Ishikawa (cell line): Measurements from ENCODE around the gene BARD1.

Experiments used
- CEBPB ChIP-seq: IDR thresholded peaks from 2 replicates; pipeline ENCODE4 v1.6.1; 2012
- CREB1 ChIP-seq: IDR thresholded peaks from 2 replicates; pipeline ENCODE4 v1.6.1; 2012; ENCODE audit warnings: low read depth
- EGR1 ChIP-seq: IDR thresholded peaks from 2 replicates; pipeline ENCODE4 v1.6.1; 2012
- EP300 ChIP-seq: IDR thresholded peaks from 2 replicates; pipeline ENCODE4 v1.6.1; 2012; ENCODE audit warnings: borderline replicate concordance
- FOXM1 ChIP-seq: IDR thresholded peaks from 2 replicates; pipeline ENCODE4 v1.6.1; 2012; ENCODE audit warnings: low read depth, borderline replicate concordance
- NFIC ChIP-seq: IDR thresholded peaks from 2 replicates; pipeline ENCODE4 v1.6.1; 2012
- RAD21 ChIP-seq: IDR thresholded peaks from 2 replicates; pipeline ENCODE4 v1.6.1; 2012; ENCODE audit warnings: low read depth
- TAF1 ChIP-seq: IDR thresholded peaks from 2 replicates; pipeline ENCODE4 v1.6.1; 2012; ENCODE audit warnings: low read depth, mild to moderate bottlenecking
- TCF12 ChIP-seq: IDR thresholded peaks from 2 replicates; pipeline ENCODE4 v1.6.1; 2012; ENCODE audit warnings: low read depth
- TEAD4 ChIP-seq: IDR thresholded peaks from 2 replicates; pipeline ENCODE4 v1.6.1; 2012
- YY1 ChIP-seq: IDR thresholded peaks from 2 replicates; pipeline ENCODE4 v1.6.1; 2012; ENCODE audit warnings: low read depth
- ZBTB7A ChIP-seq: IDR thresholded peaks from 2 replicates; pipeline ENCODE4 v1.6.1; 2012; ENCODE audit warnings: low read depth
- TF ChIP-seq, protein P1 (sequence below): IDR thresholded peaks from 2 replicates; pipeline ENCODE4 v1.6.1; 2012; ENCODE audit warnings: low read depth, mild to moderate bottlenecking
- TF ChIP-seq, protein P2 (sequence below): IDR thresholded peaks from 2 replicates; pipeline ENCODE4 v1.6.1; 2012
- TF ChIP-seq, protein P3 (sequence below): IDR thresholded peaks from 2 replicates; pipeline ENCODE4 v1.6.1; 2012

The BARD1 gene

DNA sequence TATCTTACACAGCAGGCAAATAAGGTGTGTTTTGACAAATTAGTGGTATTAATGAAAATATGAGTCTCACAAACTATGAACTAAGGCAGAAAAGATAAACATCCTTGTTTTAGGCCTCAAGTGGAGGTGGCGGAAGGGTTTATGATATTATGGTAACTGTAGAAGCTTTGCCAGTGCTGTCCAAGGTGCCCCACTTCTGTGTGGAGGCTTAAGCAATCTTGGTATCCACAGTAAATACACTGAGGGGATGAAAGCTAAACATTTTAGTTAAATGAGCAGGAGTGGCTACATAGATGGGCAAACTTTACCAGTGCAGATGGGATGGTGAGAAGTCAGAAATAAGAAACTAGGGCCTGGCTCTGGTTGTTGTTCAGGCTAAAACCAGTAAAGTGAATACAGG is 84.7 kb downstream of the BARD1 start:
- TF ChIP-seq, protein P1, sequence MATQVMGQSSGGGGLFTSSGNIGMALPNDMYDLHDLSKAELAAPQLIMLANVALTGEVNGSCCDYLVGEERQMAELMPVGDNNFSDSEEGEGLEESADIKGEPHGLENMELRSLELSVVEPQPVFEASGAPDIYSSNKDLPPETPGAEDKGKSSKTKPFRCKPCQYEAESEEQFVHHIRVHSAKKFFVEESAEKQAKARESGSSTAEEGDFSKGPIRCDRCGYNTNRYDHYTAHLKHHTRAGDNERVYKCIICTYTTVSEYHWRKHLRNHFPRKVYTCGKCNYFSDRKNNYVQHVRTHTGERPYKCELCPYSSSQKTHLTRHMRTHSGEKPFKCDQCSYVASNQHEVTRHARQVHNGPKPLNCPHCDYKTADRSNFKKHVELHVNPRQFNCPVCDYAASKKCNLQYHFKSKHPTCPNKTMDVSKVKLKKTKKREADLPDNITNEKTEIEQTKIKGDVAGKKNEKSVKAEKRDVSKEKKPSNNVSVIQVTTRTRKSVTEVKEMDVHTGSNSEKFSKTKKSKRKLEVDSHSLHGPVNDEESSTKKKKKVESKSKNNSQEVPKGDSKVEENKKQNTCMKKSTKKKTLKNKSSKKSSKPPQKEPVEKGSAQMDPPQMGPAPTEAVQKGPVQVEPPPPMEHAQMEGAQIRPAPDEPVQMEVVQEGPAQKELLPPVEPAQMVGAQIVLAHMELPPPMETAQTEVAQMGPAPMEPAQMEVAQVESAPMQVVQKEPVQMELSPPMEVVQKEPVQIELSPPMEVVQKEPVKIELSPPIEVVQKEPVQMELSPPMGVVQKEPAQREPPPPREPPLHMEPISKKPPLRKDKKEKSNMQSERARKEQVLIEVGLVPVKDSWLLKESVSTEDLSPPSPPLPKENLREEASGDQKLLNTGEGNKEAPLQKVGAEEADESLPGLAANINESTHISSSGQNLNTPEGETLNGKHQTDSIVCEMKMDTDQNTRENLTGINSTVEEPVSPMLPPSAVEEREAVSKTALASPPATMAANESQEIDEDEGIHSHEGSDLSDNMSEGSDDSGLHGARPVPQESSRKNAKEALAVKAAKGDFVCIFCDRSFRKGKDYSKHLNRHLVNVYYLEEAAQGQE = peak; percentile 48; the same call in 1 of the 2 replicates
- no peak for TF ChIP-seq TCF12

DNA sequence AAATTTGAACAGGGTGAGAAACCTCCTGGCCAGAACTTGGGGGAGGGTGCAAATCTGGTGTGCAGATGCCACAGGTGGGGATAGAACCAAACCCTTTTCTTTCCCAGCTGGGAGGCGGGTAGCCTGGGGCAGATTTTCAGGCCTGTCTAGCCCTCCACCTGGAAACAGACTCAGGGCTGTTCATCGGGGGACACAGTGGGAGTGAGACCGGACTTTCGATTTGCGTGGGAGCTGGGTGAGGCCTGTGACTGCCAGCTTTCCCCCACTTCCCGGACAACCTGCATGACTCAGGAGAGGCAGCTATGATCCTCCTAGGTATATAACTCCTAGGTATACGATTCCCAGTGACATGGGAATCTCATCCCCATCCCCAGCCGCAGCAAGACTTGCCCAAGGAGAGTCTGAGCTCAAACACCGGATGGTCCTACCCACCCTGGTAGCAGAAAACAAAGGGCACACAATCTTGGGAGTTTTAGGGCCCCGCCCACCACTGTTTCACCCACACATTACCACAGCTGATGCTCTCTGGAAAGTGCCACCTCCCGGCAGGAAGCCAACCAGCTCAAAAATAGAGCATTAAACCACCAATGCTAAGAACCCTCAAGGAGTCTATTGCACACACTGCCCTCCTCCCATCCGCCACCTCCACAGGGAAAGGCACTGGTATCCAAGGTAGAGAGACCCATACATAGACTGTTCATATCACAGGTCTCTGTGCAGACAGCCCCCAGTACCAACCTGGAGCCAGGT is 92.5 kb downstream of the BARD1 start:
- TF ChIP-seq TAF1 (no peak), NFIC (no peak)
- TF ChIP-seq, protein P2, sequence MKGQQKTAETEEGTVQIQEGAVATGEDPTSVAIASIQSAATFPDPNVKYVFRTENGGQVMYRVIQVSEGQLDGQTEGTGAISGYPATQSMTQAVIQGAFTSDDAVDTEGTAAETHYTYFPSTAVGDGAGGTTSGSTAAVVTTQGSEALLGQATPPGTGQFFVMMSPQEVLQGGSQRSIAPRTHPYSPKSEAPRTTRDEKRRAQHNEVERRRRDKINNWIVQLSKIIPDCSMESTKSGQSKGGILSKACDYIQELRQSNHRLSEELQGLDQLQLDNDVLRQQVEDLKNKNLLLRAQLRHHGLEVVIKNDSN = no peak

DNA sequence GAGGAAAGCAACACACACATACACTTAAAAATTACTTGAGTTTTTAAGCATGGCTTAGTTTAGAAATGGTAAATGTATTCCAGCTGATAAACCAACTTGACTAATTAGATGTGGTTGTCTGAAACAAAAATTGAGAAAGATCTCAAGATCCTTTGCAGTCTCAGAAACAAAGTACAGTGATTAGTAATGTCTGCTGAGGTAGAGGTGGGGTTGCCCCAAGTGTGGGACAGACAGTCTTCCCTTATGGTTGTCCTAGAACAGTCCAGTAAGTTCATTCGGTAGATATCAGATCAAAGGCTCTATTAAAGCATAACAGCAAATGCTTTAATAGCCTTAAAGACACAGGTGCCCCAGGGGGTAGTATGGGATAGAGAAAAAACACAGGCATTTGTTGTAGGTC is 94.5 kb downstream of the BARD1 start:
- no peak for TF ChIP-seq EP300
- no peak for TF ChIP-seq CREB1
- TF ChIP-seq, protein P1 = no peak
- TF ChIP-seq TEAD4 = no peak
- no peak for TF ChIP-seq ZBTB7A
- no peak for TF ChIP-seq CEBPB
- TF ChIP-seq FOXM1 = no peak
- TF ChIP-seq NFIC = no peak
- TF ChIP-seq, protein P3, sequence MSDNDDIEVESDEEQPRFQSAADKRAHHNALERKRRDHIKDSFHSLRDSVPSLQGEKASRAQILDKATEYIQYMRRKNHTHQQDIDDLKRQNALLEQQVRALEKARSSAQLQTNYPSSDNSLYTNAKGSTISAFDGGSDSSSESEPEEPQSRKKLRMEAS = no peak

DNA sequence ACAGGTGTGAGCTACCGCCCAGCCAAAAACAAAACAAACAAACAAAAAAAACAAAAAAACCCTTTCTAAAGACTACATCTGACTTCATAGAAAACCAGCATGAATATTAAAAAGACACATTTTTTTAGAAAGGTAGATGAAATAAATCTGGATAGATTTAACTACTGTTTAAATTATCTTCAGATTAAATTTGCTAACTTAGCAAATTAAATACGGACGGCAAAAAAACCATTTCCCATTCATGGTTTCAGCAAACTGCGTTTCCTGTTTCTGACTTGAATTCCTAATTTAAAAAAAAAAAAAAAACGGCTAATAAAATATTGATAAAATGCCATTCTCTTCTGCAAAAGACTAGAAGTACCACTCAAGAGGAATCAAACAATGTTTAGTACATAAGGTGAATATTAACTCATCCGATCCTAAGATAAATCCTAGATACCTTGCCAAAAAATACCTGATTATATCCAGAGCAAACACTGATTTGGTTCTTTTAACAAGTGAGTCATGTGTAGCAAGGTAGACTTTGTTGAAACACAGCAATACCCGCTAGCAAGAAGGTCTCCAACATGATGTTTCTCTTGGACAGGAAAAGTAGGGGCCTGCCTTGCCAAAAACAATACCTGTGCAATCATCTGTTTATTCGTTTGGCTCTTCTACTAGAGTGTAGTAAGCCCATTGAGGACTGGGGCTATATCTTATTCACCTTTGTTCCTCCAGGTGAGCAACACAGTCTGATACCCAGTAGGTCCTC is 96.2 kb downstream of the BARD1 start:
- no peak for TF ChIP-seq EGR1
- no peak for TF ChIP-seq TAF1
- TF ChIP-seq NFIC = no peak

DNA sequence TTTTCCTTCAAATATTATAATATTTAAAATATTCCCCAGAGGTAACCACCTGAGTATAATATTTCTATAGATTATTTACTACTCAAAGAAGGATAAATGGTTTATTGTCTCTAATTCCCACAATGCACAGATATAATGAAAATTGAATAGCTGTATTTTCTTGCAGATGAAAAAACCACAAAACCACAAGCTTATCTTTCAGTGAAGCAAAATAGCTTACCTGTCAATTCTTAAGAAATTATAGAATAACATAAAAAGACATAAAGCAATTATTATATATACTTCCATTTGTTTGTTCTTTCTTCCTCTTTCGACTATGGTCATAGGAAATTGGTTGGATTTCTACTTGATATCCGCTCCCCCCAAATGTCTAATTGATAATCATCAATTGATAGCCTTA is 98.8 kb downstream of the BARD1 start:
- no peak for TF ChIP-seq NFIC
- no peak for TF ChIP-seq EGR1
- TF ChIP-seq EP300 = no peak
- no peak for TF ChIP-seq RAD21
- TF ChIP-seq, protein P1 = no peak
- TF ChIP-seq, protein P3 = no peak
- TF ChIP-seq CREB1 = no peak
- no peak for TF ChIP-seq ZBTB7A
- TF ChIP-seq TAF1 = no peak
- TF ChIP-seq CEBPB = no peak
- no peak for TF ChIP-seq FOXM1
- no peak for TF ChIP-seq TCF12
- TF ChIP-seq YY1 = no peak
- no peak for TF ChIP-seq TEAD4
- TF ChIP-seq, protein P2 = no peak
